A549 treated with CORT108297 at 1 μM for 4 hours (cell line): ENCODE measurements around the gene ICAM2. TPM values are rescaled to one million over a fixed set of nuclear protein-coding genes. Genes with fewer than 3 reads are reported as not detected.

Source experiments
- total RNA-seq: library from RNA; stranded (reverse); fragments of 200-300 nt; extraction: Qiagen RNA extraction; gene quantifications from 5 replicates; pipeline ENCODE4 v1.2.3, GENCODE V29; 2022

The ICAM2 gene
- total RNA-seq: 0.07 to 0.10 TPM in 2 of 5 replicates, not detected in the others

GRCh38 chr17:64020056-64020766 is at the start of gene ICAM2:
Gene ICAM2 (minus strand): TSS chr17:64020633. CDS start chr17:64006691, 13,942 bp downstream.

DNA sequence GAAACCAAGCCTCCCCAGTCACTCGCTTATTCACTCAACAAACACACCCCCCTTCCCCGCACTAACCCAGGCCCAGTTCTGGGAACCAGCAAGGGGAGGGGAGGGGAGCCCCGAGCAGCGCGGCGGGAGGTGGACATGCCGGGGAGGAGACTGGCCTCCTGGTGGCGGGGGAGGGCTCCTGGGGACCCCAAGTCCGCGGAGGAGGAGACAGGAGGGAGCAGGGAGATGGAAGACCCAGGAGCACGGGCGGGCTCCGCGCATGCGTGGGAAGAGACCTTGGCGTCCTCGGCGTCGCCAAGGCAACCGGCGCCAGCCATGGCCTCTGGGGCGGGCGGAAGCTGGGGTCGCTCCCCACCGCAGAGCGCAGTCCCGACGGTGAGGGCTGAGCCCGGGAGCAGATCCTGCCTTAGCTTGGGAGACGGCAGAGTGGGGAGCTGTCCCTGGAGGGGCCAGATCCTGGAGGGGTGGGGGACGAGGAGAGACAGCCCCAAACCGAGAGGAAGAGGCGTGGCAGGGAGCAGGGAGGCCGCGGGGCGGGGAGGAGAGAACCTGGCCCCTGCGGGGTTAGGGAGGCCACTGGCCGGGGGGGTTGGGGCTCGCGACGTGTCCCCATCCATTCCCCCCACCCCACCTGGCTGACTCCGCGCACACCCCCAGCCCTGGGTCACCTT is 22.2 kb downstream of the ICAM2 start, which contains the start of gene PRR29:
Gene PRR29, plus strand, starts transcription at position 302 of the 671 bp plus-strand sequence. Its CDS starts 14 bp downstream, at position 316.

GRCh38 chr17:63972796-63973195 is 47.6 kb downstream of the ICAM2 start, which contains the start of gene SCN4A:
Gene SCN4A (minus strand): TSS chr17:63972918. CDS start chr17:63972841, 77 bp downstream.

Other genes starting within 250 kb of the ICAM2 start
- gene CCDC47, start 247.0 kb downstream of the ICAM2 start, total RNA-seq: 86.7 to 139 TPM (median 96.1 TPM) in 5 replicates
- 89.4 to 111 TPM (median 92.0 TPM) in 5 replicates for gene DDX42, start 246.5 kb downstream of the ICAM2 start, total RNA-seq
- gene PSMC5, start 193.2 kb downstream of the ICAM2 start, total RNA-seq: 207 to 250 TPM (median 220 TPM) in 5 replicates
- 56.4 to 67.6 TPM (median 56.9 TPM) in 5 replicates for gene FTSJ3, start 193.0 kb downstream of the ICAM2 start, total RNA-seq
- gene SMARCD2, start 177.9 kb downstream of the ICAM2 start, total RNA-seq: 54.2 to 65.6 TPM (median 59.7 TPM) in 5 replicates
- not detected in 5 replicates for gene CSH2, start 147.0 kb downstream of the ICAM2 start, total RNA-seq
- gene GH2, start 138.7 kb downstream of the ICAM2 start, total RNA-seq: not detected in 5 replicates
- not detected in 5 replicates for gene CSH1, start 124.1 kb downstream of the ICAM2 start, total RNA-seq
- gene CSHL1, start 109.4 kb downstream of the ICAM2 start, total RNA-seq: not detected in 5 replicates
- gene GH1, start 101.8 kb downstream of the ICAM2 start, total RNA-seq: not detected in 5 replicates
- gene CD79B, start 88.3 kb downstream of the ICAM2 start, total RNA-seq: 0.10 TPM in 1 of 5 replicates, not detected in the others
- gene SCN4A, start 47.7 kb downstream of the ICAM2 start, total RNA-seq: 0.02 to 0.06 TPM (median 0.02 TPM) in 5 replicates
- 0.47 to 0.95 TPM (median 0.71 TPM) in 5 replicates for gene PRR29, start 22.3 kb downstream of the ICAM2 start, total RNA-seq
- 3.4 to 4.8 TPM (median 3.9 TPM) in 5 replicates for gene ERN1, start 109.5 kb upstream of the ICAM2 start, total RNA-seq
- 9.8 to 13.0 TPM (median 10.8 TPM) in 5 replicates for gene TEX2, start 242.6 kb upstream of the ICAM2 start, total RNA-seq